ENCODE data around the gene HBA1. TPM values are rescaled to one million over a fixed set of nuclear protein-coding genes. Genes with fewer than 3 reads are reported as not detected.
"Not testable (repeated sequence)": the region's sequence is repeated elsewhere in the genome, so short reads cannot be mapped to it uniquely, and the experiment has no call there.

The HBA1 gene
- total RNA-seq, 2 donors from 2014 or later: 174 TPM; not detected in 1

DNA sequence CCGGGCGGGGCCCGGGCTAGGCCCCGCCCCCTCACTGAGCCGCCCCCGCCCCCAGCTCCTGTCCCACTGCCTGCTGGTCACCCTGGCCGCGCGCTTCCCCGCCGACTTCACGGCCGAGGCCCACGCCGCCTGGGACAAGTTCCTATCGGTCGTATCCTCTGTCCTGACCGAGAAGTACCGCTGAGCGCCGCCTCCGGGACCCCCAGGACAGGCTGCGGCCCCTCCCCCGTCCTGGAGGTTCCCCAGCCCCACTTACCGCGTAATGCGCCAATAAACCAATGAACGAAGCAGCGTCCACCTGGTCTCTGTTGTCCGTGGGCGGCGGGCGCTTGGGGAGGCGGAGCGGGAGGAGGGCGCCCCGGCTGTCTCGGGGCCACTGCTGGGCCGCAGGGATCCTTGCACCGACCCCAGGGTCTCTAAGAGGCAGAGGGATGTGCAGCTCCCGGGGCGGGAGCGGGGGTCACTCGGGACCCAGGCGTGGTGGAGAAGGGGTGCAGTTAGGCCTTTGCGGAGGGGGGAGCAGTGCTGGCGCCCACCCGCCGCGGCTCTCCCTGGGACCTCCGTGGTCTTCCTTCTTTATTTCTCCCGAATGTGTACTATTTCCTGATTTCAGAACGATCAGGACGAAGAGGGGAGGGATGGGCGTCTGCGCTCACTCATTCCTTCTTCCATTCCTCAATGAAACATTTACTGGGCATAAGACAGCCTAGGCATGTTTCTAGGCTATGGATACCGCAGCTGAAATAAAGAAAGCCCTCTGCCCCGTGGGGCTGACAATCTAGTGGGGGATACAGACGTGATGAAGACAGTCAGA, 22.1 kb upstream of the HBA1 start:
- DNase-seq (ENCODE audit: low spot score): no peak
- Histone ChIP-seq H3K27me3 (replicated peaks; ENCODE audit: insufficient read depth) (peaks cover 4% of the 10 kb centered on the region), H3K4me1 (ENCODE audit: control insufficient read depth in 1 of 2, low read depth in 2 of 2) (peaks cover 3 to 7% of the 10 kb centered on the region in 2 donors), H3K9me3 (no peaks in the 10 kb centered on the region), H3K27ac (no peak overlapping the region), H3K4me3 (peak overlapping the region; percentile 70), H3K36me3 (no peaks in the 10 kb centered on the region)
- no peak for ATAC-seq (ENCODE audit: insufficient number of reproducible peaks, low FRiP score, low read depth)
- TF ChIP-seq, protein P1, sequence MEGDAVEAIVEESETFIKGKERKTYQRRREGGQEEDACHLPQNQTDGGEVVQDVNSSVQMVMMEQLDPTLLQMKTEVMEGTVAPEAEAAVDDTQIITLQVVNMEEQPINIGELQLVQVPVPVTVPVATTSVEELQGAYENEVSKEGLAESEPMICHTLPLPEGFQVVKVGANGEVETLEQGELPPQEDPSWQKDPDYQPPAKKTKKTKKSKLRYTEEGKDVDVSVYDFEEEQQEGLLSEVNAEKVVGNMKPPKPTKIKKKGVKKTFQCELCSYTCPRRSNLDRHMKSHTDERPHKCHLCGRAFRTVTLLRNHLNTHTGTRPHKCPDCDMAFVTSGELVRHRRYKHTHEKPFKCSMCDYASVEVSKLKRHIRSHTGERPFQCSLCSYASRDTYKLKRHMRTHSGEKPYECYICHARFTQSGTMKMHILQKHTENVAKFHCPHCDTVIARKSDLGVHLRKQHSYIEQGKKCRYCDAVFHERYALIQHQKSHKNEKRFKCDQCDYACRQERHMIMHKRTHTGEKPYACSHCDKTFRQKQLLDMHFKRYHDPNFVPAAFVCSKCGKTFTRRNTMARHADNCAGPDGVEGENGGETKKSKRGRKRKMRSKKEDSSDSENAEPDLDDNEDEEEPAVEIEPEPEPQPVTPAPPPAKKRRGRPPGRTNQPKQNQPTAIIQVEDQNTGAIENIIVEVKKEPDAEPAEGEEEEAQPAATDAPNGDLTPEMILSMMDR (IDR thresholded peaks at IDR 0.05): no peak

DNA sequence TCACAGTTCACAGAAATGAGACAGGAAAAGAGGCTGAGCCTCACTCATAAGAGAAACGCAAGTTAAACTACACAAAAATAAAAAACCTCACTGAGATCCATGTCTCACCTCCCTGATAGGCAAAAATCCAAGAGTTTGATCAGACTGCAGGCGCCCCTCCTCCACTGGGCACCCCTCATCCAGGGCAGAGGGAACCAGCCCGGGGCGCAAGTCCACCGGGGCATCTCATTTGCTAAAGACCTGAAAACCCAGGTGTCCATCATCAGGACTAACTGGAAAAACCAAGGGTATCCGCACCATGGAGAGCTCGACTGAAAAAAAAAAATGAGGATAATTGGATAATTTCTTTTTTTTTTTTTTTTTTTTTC, 21.5 kb upstream of the HBA1 start:
- peaks cover 4% of the 10 kb centered on the region for H3K27me3 ChIP-seq (replicated peaks; ENCODE audit: insufficient read depth)
- H3K4me1 ChIP-seq (ENCODE audit: control insufficient read depth in 1 of 2, low read depth in 2 of 2): peaks cover 3 to 7% of the 10 kb centered on the region in 2 donors
- no peak overlapping the region for H3K27ac ChIP-seq
- H3K36me3 ChIP-seq: no peaks in the 10 kb centered on the region
- no peak for ATAC-seq (ENCODE audit: insufficient number of reproducible peaks, low FRiP score, low read depth)
- no peak for DNase-seq (ENCODE audit: low spot score)
- TF ChIP-seq, protein P1 (IDR thresholded peaks at IDR 0.05): no peak
- H3K4me3 ChIP-seq: peak overlapping the region; percentile 70
- H3K9me3 ChIP-seq: no peaks in the 10 kb centered on the region

DNA sequence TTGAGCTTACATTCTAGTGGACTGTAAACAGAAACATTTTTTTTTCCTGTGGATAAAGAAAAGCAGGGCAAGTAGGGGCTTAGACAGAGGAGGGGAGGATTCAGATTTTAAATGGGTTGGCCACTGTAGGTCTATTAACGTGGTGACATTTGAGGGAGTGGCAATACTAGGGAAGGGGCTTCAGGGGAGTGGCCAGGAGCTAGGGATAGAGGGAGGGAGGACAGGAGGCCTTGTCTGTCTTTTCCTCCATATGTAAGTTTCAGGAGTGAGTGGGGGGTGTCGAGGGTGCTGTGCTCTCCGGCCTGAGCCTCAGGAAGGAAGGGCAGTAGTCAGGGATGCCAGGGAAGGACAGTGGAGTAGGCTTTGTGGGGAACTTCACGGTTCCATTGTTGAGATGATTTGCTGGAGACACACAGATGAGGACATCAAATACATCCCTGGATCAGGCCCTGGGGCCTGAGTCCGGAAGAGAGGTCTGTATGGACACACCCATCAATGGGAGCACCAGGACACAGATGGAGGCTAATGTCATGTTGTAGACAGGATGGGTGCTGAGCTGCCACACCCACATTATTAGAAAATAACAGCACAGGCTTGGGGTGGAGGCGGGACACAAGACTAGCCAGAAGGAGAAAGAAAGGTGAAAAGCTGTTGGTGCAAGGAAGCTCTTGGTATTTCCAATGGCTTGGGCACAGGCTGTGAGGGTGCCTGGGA, 17.2 kb upstream of the HBA1 start:
- H3K27me3 ChIP-seq (replicated peaks; ENCODE audit: insufficient read depth): peaks cover 4% of the 10 kb centered on the region
- no peak overlapping the region for H3K27ac ChIP-seq
- H3K9me3 ChIP-seq: no peaks in the 10 kb centered on the region
- DNase-seq (ENCODE audit: low spot score): no peak
- TF ChIP-seq, protein P1 (IDR thresholded peaks at IDR 0.05): no peak
- H3K4me3 ChIP-seq: no peak overlapping the region
- H3K4me1 ChIP-seq (ENCODE audit: control insufficient read depth in 1 of 2, low read depth in 2 of 2): peaks cover 2 to 6% of the 10 kb centered on the region in 2 donors
- no peak for ATAC-seq (ENCODE audit: insufficient number of reproducible peaks, low FRiP score, low read depth)
- no peaks in the 10 kb centered on the region for H3K36me3 ChIP-seq

DNA sequence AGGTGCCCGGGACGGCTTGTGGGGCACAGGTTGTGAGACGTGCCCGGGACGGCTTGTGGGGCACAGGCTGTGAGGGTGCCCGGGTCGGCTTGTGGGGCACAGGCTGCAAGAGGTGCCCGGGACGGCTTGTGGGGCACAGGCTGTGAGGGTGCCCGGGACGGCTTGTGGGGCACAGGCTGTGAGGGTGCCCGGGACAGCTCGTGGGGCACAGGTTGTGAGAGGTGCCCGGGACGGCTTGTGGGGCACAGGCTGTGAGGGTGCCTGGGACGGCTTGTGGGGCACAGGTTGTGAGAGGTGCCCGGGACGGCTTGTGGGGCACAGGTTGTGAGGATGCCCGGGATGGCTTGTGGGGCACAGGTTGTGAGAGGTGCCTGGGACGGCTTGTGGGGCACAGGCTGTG, 16.2 kb upstream of the HBA1 start:
- H3K4me1 ChIP-seq (ENCODE audit: control insufficient read depth in 1 of 2, low read depth in 2 of 2); H3K36me3 ChIP-seq; DNase-seq (ENCODE audit: low spot score); H3K9me3 ChIP-seq; H3K4me3 ChIP-seq; ATAC-seq (ENCODE audit: insufficient number of reproducible peaks, low FRiP score, low read depth); H3K27me3 ChIP-seq (replicated peaks; ENCODE audit: insufficient read depth); H3K27ac ChIP-seq: not testable (repeated sequence)

DNA sequence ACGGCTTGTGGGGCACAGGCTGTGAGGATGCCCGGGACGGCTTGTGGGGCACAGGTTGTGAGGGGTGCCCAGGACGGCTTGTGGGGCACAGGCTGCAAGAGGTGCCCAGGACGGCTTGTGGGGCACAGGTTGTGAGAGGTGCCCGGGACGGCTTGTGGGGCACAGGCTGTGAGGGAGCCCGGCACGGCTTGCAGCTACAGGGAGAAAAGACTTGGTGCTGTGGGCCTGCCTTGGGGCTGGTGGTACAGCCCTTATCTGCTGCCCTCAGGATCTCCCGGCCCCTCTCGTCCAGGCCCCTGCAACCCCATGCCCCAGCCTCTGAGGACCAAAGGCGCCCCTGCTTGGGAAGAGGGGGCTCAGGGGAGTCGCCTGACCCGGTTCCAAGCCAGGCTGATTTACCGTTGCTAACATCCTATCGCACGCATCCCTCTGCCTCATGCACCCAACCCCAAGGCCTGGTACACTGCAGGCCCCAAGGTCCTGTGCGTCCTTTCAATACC, 15.7 kb upstream of the HBA1 start:
- no peak overlapping the region for H3K4me3 ChIP-seq
- H3K27ac ChIP-seq: no peak overlapping the region
- TF ChIP-seq, protein P1 (IDR thresholded peaks at IDR 0.05): no peak
- peaks cover 12% of the 10 kb centered on the region for H3K27me3 ChIP-seq (replicated peaks; ENCODE audit: insufficient read depth)
- ATAC-seq (ENCODE audit: insufficient number of reproducible peaks, low FRiP score, low read depth): no peak
- DNase-seq (ENCODE audit: low spot score): no peak
- H3K4me1 ChIP-seq (ENCODE audit: control insufficient read depth in 1 of 2, low read depth in 2 of 2): peaks cover 8 to 9% of the 10 kb centered on the region in 2 donors
- no peaks in the 10 kb centered on the region for H3K36me3 ChIP-seq
- no peaks in the 10 kb centered on the region for H3K9me3 ChIP-seq

Measured in thoracic aorta (tissue), 2 donors.